Upper lobe of left lung (tissue), 4 donors: Measurements from ENCODE around the gene CMTR1.

Experiments
- CTCF ChIP-seq, 6 experiments: fragments of 450-650 bp in 4 of 6; fragments of 200-600 bp in 2 of 6; sonication (generic) in 2 of 6; IDR thresholded peaks; one replicate each; pipeline ENCODE4 v1.5.1; 2016 to 2019; ENCODE audit warnings: antibody characterized with exemption in 6 of 6
- POLR2A ChIP-seq, 4 donors: fragments of 450-650 bp; IDR thresholded peaks; one replicate each; pipeline ENCODE4 v1.5.1; 2016 to 2017; ENCODE audit warnings: antibody characterized with exemption in 4 of 4, mild to moderate bottlenecking in 2 of 4
- POLR2AphosphoS5 ChIP-seq, 2 donors: sonication (generic); formaldehyde crosslinking; IDR thresholded peaks; one replicate each; pipeline ENCODE4 v1.5.1; 2017; ENCODE audit warnings: antibody characterized with exemption in 2 of 2

GRCh38 chr6:37389857-37390256 is 43.2 kb upstream of the CMTR1 start:
- TF ChIP-seq CTCF (IDR thresholded peaks at IDR 0.05) (no peak), POLR2A (IDR thresholded peaks at IDR 0.05) (no peak), POLR2AphosphoS5 (IDR thresholded peaks at IDR 0.05) (no peak)
